CD4-positive, alpha-beta T cell (primary cell): ENCODE data around the gene FTCDNL1. TPM values are rescaled to one million over a fixed set of nuclear protein-coding genes. Genes with fewer than 3 reads are reported as not detected.

Source experiments
- ATAC-seq: fragments of 200-7000 bp; cut with Tn5 transposase; one replicate; pipeline ENCODE4 v1.10.0; 2022; ENCODE audit warnings: mild to moderate bottlenecking; ENCODE audit not compliant: poor library complexity
- CTCF ChIA-PET: fragments of 350-600 bp; sonication (Branson Sonifier 250); formaldehyde crosslinking; loops from one replicate; lab custom pipeline; 2021; ENCODE audit warnings: antibody characterized with exemption, inconsistent platforms; lab: Charles Lee
- POLR2A ChIA-PET: fragments of 350-600 bp; sonication (Branson Sonifier 250); formaldehyde crosslinking; loops from one replicate; lab custom pipeline; 2021; ENCODE audit warnings: antibody characterized with exemption, inconsistent platforms; lab: Charles Lee
- DNase-seq, 14 experiments: peaks; one replicate each; pipeline ENCODE4 v3.0.0-alpha.2; 2013 to 2020; ENCODE audit warnings: mixed read lengths in 2 of 14
- H3K27ac ChIP-seq, 2 donors: one replicate each; pipeline versions ENCODE4 v1.5.1 to v1.7.0; 2013; ENCODE audit warnings: low read length in 2 of 2, low read depth in 1 of 2, mild to moderate bottlenecking in 1 of 2
- H3K27me3 ChIP-seq, 2 experiments: 1 replicate in 1 of 2; 2 replicates in 1 of 2; pipeline versions ENCODE4 v1.6.1 to v1.7.0; 2013; ENCODE audit warnings: low read length in 2 of 2, control low read depth in 1 of 2, mild to moderate bottlenecking in 1 of 2, moderate library complexity in 1 of 2; ENCODE audit not compliant: insufficient read depth in 2 of 2, control insufficient read depth in 1 of 2
- H3K36me3 ChIP-seq: one replicate; pipeline ENCODE4 v1.6.1; 2013; ENCODE audit warnings: low read length, control low read depth; ENCODE audit not compliant: insufficient read depth
- H3K4me1 ChIP-seq: one replicate; pipeline ENCODE4 v1.6.1; 2013; ENCODE audit warnings: low read length, control low read depth; ENCODE audit not compliant: insufficient read depth
- H3K4me3 ChIP-seq: one replicate; pipeline ENCODE4 v1.5.1; 2013; ENCODE audit warnings: mild to moderate bottlenecking, low read length, moderate library complexity
- H3K9me3 ChIP-seq, 2 experiments: 1 replicate in 1 of 2; 2 replicates in 1 of 2; pipeline versions ENCODE4 v1.6.1 to v1.7.0; 2013; ENCODE audit warnings: low read length in 2 of 2, mild to moderate bottlenecking in 2 of 2, control low read depth in 1 of 2, moderate library complexity in 1 of 2; ENCODE audit not compliant: control insufficient read depth in 1 of 2, insufficient read depth in 1 of 2
- H3K27ac Mint-ChIP-seq: one replicate; pipeline ENCODE4 v1.8.0; 2020; ENCODE audit warnings: mixed read lengths
- H3K27me3 Mint-ChIP-seq: one replicate; pipeline ENCODE4 v1.8.0; 2021; ENCODE audit warnings: mixed read lengths
- H3K36me3 Mint-ChIP-seq: one replicate; pipeline ENCODE4 v1.8.0; 2021; ENCODE audit warnings: low read depth, mixed read lengths
- H3K4me1 Mint-ChIP-seq: one replicate; pipeline ENCODE4 v1.8.0; 2021; ENCODE audit warnings: low read depth, mixed read lengths
- H3K4me3 Mint-ChIP-seq: one replicate; pipeline ENCODE4 v1.8.0; 2020; ENCODE audit warnings: mild to moderate bottlenecking, mixed read lengths
- H3K9me3 Mint-ChIP-seq: one replicate; pipeline ENCODE4 v1.8.0; 2020; ENCODE audit warnings: mixed read lengths
- CTCF ChIP-seq: fragments of 200-600 bp; IDR thresholded peaks from one replicate; pipeline ENCODE4 v1.8.0; 2022; ENCODE audit warnings: antibody characterized with exemption, mild to moderate bottlenecking
- intact Hi-C, 2 experiments: fragments of 100-400 bp; cut with DNase I in 1 of 2; cut with micrococcal nuclease in 1 of 2; formaldehyde crosslinking; loops; one replicate each; pipeline versions ENCODE4 v1.15.1 to v1.9.0; 2023 to 2025; cut with DNase I, micrococcal nuclease
- total RNA-seq, 174 experiments: library from RNA in 2 of 174; stranded (reverse) in 2 of 174; gene quantifications; one replicate each; pipeline ENCODE4 v1.2.3 and lab custom pipeline; 2021 to 2026

Gene FTCDNL1
- total RNA-seq, 2 experiments from 2014 or later: 0.78 to 1.3 TPM

GRCh38 chr2:199710551-199710950 lies 140.4 kb downstream of the FTCDNL1 start:
- Mint-ChIP-seq H3K4me1 (no peaks in the 10 kb centered on the region), H3K27ac (no peak overlapping the region), H3K4me3 (no peak overlapping the region), H3K27me3 (peaks cover 15% of the 10 kb centered on the region), H3K9me3 (peaks cover 2% of the 10 kb centered on the region), H3K36me3 (no peaks in the 10 kb centered on the region)
- intact Hi-C loops: no loop called here
- ATAC-seq (no peak), DNase-seq (no peak)
- H3K27ac ChIP-seq: no peak overlapping the region
- H3K4me3 ChIP-seq: no peak overlapping the region
- no peaks in the 10 kb centered on the region for H3K36me3 ChIP-seq
- H3K4me1 ChIP-seq: no peaks in the 10 kb centered on the region
- no peak for TF ChIP-seq CTCF
- H3K9me3 ChIP-seq: no peaks in the 10 kb centered on the region
- no peaks in the 10 kb centered on the region for H3K27me3 ChIP-seq
- POLR2A ChIA-PET: no interaction called here
- CTCF ChIA-PET: no interaction called here

Other genes with a start within 250 kb of the FTCDNL1 start
- gene C2orf69, start 60.1 kb upstream of the FTCDNL1 start, total RNA-seq: 10 to 100 TPM; 12.5 to 13.7 TPM
- 10 to 100 TPM; 15.0 to 16.0 TPM for gene TYW5, start 104.3 kb upstream of the FTCDNL1 start, total RNA-seq
- gene MAIP1, start 104.4 kb upstream of the FTCDNL1 start, total RNA-seq: 10 to 100 TPM; 34.6 to 35.8 TPM